ENCODE measurements around the gene LMO4.

LMO4 gene

DNA sequence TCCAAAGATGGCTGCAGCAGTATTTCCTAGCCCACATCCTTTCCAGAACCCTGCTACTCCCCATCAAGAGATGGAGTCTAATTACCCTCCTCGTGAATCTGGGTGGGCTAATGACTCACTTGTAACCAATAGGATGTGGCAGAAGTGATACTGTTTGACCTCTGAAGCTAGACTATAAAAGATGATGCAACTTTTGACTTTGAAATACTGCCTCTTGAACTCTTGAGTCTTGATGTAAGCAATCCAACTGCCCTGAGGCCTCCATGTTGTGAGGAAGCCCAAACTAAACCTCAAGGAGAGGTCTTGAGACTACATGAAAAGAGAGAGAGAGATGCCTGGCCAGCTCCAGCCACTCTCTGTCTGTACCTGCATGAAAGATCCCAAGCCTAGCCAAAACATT lies 29.5 kb downstream of the LMO4 start:
- no peak for DNase-seq (ENCODE audit: low spot score)

GRCh38 chr1:87359586-87359985 lies 30.9 kb downstream of the LMO4 start:
- DNase-seq (ENCODE audit: low spot score): no peak

DNA sequence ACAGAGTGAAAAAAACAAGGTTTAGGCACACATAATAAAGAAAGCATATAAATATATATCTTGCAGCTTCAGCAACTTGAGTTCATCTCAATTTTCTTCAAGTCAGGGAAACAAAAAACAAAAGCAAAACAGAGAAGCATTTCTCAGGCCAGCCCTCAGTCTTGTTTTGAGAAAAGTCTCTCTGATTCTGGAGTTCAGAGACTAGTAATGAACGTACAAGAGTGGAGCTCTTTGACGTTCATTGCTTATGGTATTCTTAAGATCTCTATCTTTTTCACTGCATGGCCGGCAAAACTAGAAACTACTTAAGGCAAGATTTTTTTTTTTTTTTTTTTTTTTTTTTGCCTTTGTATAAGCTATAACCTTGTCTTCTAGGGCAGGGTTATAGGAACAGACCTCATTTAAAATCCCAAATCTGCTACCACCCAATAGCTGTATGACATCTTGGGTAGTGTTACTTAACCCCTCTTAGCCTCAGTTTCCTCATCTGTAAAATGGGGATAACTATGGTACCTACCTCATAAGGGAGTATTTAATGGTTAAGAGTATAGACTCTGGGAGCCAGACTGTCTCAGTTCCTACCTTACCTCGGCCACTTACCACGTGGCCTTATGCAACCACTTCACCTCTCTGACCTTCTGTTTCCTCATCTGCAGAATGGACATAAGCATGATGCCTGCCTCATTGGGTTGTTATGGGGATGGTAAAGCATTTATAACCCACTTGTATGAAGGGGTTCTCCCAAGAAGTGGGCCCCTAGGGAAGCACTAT lies 33.6 kb downstream of the LMO4 start:
- no peak for DNase-seq (ENCODE audit: low spot score)

GRCh38 chr1:87362834-87363426 lies 34.2 kb downstream of the LMO4 start:
- no peak for DNase-seq (ENCODE audit: low spot score)

DNA sequence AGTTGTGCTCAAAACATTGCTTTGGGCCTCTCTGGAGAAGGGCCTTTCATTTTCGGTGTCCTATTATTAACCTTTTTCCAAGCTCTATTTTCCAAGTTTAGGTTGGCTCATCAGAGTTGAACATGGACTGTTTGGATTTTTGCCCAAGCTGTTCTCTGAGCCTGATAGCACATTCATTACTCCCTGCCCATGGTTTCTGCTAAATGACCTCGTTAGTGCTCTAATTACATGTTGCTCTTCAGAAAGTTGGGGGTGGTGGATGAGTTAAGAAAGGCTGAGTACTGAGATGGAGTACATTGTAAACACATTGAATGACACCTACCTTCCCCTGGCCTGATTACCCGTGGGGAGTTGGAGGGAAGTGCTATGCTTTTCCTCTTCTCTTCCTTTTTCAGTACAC lies 38.9 kb downstream of the LMO4 start:
- DNase-seq (ENCODE audit: low spot score): no peak

DNA sequence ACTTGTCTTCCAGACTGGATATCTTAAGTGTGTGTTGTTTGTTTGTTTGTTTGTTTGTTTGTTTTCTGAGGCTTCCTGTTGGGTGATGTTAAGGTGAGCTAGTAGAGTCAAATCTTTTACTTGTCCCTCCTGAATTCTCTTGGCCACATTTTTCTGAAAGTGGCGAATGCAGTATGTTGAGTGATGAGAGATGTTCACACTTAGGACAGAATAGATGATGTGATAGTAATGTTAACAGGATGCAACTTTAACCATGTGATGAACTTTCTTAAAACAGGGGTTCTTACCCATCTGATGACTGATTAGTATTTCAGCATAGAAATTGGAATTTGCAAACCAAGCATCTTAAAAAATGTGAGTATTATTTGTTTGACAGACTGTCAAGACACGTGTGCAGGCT lies 40.2 kb downstream of the LMO4 start:
- DNase-seq (ENCODE audit: low spot score): no peak

GRCh38 chr1:87369736-87370478 lies 41.2 kb downstream of the LMO4 start:
- DNase-seq (ENCODE audit: low spot score): no peak

GRCh38 chr1:87370544-87370943 lies 41.9 kb downstream of the LMO4 start:
- no peak for DNase-seq (ENCODE audit: low spot score)

GRCh38 chr1:87379306-87379705 lies 50.6 kb downstream of the LMO4 start:
- DNase-seq (ENCODE audit: low spot score): peak; percentile 59

DNA sequence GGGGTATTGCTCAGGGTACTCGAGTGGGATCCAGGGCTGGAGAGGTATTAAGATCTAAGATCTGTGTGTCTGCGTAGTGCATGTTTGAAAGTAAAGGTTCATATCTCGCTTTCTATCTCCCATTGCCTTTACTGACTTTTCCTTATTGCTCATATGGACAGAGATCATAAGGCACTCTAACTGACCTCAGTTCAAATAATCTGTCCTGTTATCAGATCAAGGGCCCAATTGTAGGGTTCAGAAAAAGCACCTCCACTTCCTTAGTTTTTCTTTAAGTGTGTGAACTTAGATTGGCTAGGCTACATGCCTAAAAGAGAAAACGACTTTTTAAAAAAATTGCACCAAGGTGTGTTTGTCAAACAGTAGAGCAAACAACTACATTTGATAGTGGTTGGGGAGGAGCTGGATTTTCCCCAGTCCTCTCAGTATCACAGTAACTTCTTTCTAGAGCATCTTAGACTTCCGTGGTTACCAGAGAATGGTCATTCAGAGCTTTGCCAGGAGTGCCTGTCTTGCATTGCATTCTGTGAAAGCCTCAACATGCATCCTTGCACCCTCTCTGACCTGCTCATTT lies 57.6 kb downstream of the LMO4 start:
- DNase-seq (ENCODE audit: low spot score): no peak

DNA sequence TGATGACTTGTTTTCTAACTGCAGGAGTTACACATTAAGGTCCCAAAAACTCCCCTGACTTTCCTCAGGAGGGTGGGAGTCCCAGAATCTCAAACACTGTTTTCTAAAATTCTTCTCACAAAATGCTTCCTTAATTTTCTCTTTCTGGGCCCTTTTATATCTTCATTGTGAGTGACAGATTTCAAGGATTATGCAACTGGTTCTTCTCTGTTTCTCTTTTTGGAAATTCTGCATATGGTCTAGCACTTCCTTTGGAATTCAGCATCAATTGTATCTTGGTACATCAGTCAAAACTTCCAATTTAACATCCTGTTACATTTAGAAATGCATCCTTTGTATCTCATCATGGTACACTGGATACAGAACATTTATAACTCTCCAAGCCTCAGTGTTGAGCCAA lies 59.7 kb downstream of the LMO4 start:
- DNase-seq (ENCODE audit: low spot score): no peak

DNA sequence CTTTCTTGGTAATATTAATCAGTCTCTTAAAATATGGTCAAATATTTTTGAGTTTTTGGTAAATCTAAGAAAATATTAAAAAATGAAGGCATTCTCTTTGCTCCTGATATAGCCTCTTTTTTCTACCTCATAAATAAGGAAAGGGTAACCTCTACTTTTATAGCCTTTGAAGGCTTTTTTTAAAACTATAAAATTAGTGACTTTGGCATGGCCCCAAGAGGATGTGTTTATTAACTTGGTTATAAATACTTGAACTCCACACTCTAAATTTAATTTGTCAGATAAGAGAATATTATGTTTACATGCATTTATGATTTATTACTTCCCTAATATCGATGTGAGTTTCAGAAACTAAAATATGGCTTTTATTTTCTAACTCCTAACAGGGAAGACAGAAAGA lies 60.3 kb downstream of the LMO4 start:
- DNase-seq (ENCODE audit: low spot score): no peak

DNA sequence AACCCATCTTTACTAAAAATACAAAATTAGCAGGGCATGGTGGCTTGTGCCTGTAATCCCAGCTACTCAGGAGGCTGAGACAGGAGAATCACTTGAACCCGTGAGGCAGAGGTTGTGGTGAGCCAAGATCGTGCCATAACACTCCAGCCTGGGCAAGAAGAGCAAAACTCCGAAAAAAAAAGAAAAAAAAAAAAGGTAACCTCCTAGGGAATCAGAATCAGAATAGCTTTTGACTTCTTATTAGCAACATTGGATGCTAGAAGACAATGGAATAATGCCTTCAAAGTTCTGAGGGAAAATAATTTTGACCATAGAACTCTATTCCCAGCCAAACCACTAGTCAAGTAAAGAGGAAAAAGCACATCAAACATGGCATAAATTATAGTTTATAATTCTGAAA lies 60.9 kb downstream of the LMO4 start:
- no peak for DNase-seq (ENCODE audit: low spot score)

GRCh38 chr1:87392248-87393192 lies 63.8 kb downstream of the LMO4 start:
- no peak for DNase-seq (ENCODE audit: low spot score)

DNA sequence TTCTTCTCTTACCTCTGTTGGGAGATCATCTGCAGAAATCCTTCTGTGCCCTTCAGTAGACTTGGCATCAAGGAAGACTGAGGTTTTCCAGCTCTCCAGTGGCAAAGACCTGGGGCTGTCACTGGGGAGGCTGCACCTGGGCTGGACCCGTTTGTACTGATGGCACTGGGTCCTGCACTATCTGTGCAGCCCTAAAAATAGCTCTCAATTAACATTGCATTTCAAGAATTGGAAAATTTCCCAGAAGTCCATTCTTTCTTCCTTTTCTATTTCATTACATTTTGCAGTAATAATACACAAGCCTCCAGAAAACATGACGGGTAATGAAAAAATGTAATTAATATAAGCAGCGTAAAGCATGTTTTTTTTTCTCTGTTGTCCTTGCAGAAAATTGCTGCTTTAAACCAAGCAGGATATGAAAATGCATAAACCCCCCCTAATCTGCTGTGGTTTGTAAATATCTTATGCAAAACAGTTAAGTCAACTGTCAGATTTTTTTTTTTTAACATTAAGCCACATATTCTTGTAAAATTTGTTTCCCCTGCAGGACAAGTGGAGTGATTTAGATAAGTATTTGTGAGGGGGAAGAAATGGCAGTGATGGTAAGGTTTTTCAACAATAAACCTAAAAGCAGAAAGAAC lies 64.9 kb downstream of the LMO4 start:
- DNase-seq (ENCODE audit: low spot score): no peak

DNA sequence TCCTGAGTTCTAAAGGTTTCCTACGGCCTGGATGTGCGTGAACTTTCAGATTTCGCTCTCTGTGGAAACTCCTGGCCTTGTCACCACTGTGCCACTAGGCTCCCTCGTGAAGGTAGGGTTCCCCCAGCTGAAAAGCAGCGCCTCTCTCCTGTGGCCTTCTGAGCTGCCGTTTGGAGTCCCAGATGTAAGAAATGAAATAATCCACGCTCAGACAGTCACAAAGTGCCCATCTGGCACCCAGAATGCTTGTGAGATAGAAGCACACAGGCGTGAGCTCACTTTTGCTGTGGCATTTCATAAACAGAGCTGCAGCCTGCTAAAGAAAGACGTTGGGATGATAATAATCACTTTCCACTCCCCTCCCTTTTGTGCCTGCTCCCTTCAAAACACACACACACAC lies 65.8 kb downstream of the LMO4 start:
- no peak for DNase-seq (ENCODE audit: low spot score)

DNA sequence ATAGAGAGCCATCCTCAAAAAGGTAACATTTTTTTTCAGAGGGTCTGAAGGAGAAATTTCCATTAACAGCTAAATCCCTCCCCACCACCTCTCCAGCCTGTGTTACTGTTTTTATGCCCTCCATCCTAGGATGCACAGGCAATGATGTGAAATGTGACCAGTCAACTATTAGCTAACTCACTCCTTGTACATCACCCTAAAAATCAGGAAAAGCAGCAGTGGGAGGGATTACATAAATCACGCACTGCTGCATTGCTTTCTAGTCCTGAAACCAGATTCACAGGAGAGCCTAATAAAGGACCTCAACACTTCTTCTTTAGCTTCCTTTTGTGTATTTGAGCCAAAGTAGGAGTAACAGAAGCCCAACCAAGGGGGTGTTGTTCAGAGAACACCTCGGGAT lies 66.3 kb downstream of the LMO4 start:
- DNase-seq (ENCODE audit: low spot score): no peak

All from putamen (tissue), 1 donor.